B cell (primary cell): ENCODE results near the gene AUTS2. TPM values are rescaled to one million over a fixed set of nuclear protein-coding genes. Genes with fewer than 3 reads are reported as not detected.

Experiments used
- ATAC-seq: fragments of 200-7000 bp; cut with Tn5 transposase; one replicate; pipeline ENCODE4 v1.10.0; 2021; ENCODE audit warnings: low read depth, mild to moderate bottlenecking, moderate number of reproducible peaks, moderate library complexity
- CTCF ChIA-PET: fragments of 350-600 bp; sonication (Branson Sonifier 250); formaldehyde crosslinking; loops from one replicate; lab custom pipeline; 2021; ENCODE audit warnings: antibody characterized with exemption, inconsistent platforms; lab: Charles Lee
- POLR2A ChIA-PET: fragments of 350-600 bp; sonication (Branson Sonifier 250); formaldehyde crosslinking; loops from one replicate; lab custom pipeline; 2021; ENCODE audit warnings: antibody characterized with exemption; lab: Charles Lee
- DNase-seq: peaks from one replicate; pipeline ENCODE4 v3.0.0; 2013
- H2AFZ ChIP-seq: 2 replicates; pipeline ENCODE4 v1.6.1; 2012; ENCODE audit warnings: mild to moderate bottlenecking, low read depth, low read length; ENCODE audit not compliant: insufficient read depth, poor library complexity, severe bottlenecking
- H3K27ac ChIP-seq, 2 donors: 1 replicate in 1 of 2; 2 replicates in 1 of 2; pipeline ENCODE4 v1.5.1; 2012 to 2013; ENCODE audit warnings: low read length in 2 of 2, mild to moderate bottlenecking in 2 of 2, moderate library complexity in 1 of 2
- H3K27me3 ChIP-seq, 4 experiments: fragments of 200-600 bp in 1 of 4; sonication (generic) in 1 of 4; replicated peaks in 1 of 4; 1 replicate in 2 of 4; 2 replicates in 2 of 4; pipeline versions ENCODE4 v1.6.1 to v1.7.0; 2013 to 2016; ENCODE audit warnings: low read length in 3 of 4, mild to moderate bottlenecking in 2 of 4, mixed read lengths in 1 of 4, moderate library complexity in 1 of 4; ENCODE audit not compliant: insufficient read depth in 4 of 4, control insufficient read depth in 3 of 4; ENCODE audit errors: control extremely low read depth in 1 of 4
- H3K36me3 ChIP-seq, 2 experiments: replicated peaks in 1 of 2; 1 replicate in 1 of 2; 2 replicates in 1 of 2; pipeline versions ENCODE4 v1.6.1 to v1.7.1; 2013; ENCODE audit warnings: low read length in 1 of 2; ENCODE audit not compliant: insufficient read depth in 2 of 2, control insufficient read depth in 1 of 2; ENCODE audit errors: control extremely low read depth in 1 of 2, extremely low read depth in 1 of 2
- H3K4me1 ChIP-seq, 2 donors: fragments of 200-600 bp in 1 of 2; sonication (generic) in 1 of 2; 1 replicate in 1 of 2; 2 replicates in 1 of 2; pipeline versions ENCODE4 v1.5.1 to v1.6.1; 2013 to 2017; ENCODE audit warnings: low read length in 2 of 2; ENCODE audit not compliant: control insufficient read depth in 2 of 2, insufficient read depth in 2 of 2
- H3K4me2 ChIP-seq: replicated peaks from 2 replicates; pipeline ENCODE3; 2012; ENCODE audit warnings: mild to moderate bottlenecking, low read depth, low read length; ENCODE audit not compliant: poor library complexity, severe bottlenecking
- H3K4me3 ChIP-seq, 5 experiments: fragments of 200-600 bp in 1 of 5; sonication (generic) in 1 of 5; 1 replicate in 3 of 5; 2 replicates in 2 of 5; pipeline versions ENCODE4 v1.5.1 to v1.7.0; 2011 to 2016; ENCODE audit warnings: low read length in 4 of 5, mild to moderate bottlenecking in 4 of 5, low read depth in 2 of 5, control low read depth in 1 of 5, moderate library complexity in 1 of 5; ENCODE audit not compliant: insufficient read depth in 1 of 5; ENCODE audit errors: control extremely low read depth in 1 of 5, extremely low read depth in 1 of 5
- H3K79me2 ChIP-seq: fragments of 200-600 bp; sonication (generic); one replicate; pipeline ENCODE4 v1.6.0; 2016; ENCODE audit warnings: low read length; ENCODE audit not compliant: control insufficient read depth, insufficient read depth
- H3K9ac ChIP-seq: fragments of 200-600 bp; sonication (generic); 2 replicates; pipeline ENCODE4 v1.6.1; 2017; ENCODE audit warnings: mild to moderate bottlenecking, low read length, moderate library complexity
- H3K9me3 ChIP-seq, 3 donors: one replicate each; pipeline versions ENCODE4 v1.6.1 to v1.7.1; 2013; ENCODE audit warnings: low read length in 2 of 3; ENCODE audit not compliant: control insufficient read depth in 2 of 3, insufficient read depth in 1 of 3; ENCODE audit errors: control extremely low read depth in 1 of 3
- H4K20me1 ChIP-seq: 2 replicates; pipeline ENCODE4 v1.6.0; 2012; ENCODE audit warnings: mild to moderate bottlenecking, low read length; ENCODE audit not compliant: insufficient read depth, control insufficient read depth, poor library complexity, severe bottlenecking
- H3K27ac Mint-ChIP-seq: one replicate; pipeline ENCODE4 v1.8.0; 2021; ENCODE audit warnings: mixed read lengths
- H3K27me3 Mint-ChIP-seq: one replicate; pipeline ENCODE4 v1.8.0; 2021; ENCODE audit warnings: mixed read lengths
- H3K4me1 Mint-ChIP-seq: one replicate; pipeline ENCODE4 v1.8.0; 2021; ENCODE audit warnings: mixed read lengths
- H3K4me3 Mint-ChIP-seq: one replicate; pipeline ENCODE4 v1.8.0; 2021; ENCODE audit warnings: mixed read lengths
- H3K9me3 Mint-ChIP-seq: one replicate; pipeline ENCODE4 v1.8.0; 2022; ENCODE audit warnings: mixed read lengths; ENCODE audit not compliant: insufficient read depth
- EZH2 ChIP-seq: IDR thresholded peaks from 2 replicates; pipeline ENCODE4 v1.6.1; 2012; ENCODE audit warnings: borderline replicate concordance, low read depth, mild to moderate bottlenecking, moderate library complexity, low read length; ENCODE audit not compliant: insufficient read depth, poor library complexity, severe bottlenecking
- WGBS: methylation state at CpG from one replicate; pipeline ENCODE4 v1.1.5; 2013; ENCODE audit warnings: missing lambda C conversion rate; ENCODE audit not compliant: insufficient coverage; 5-methylcytosine and 5-hydroxymethylcytosine counted together
- intact Hi-C: fragments of 100-400 bp; cut with micrococcal nuclease; formaldehyde crosslinking; loops from one replicate; pipeline ENCODE4 v1.10.0; 2022
- polyA plus RNA-seq: library from polyadenylated mRNA; depleted of rRNA; stranded (reverse); fragments of >200 nt; gene quantifications from 2 replicates; pipeline ENCODE4 v1.2.3, GENCODE V29; 2012
- total RNA-seq, 2 donors: library from RNA; stranded (reverse); fragments of 120-200 nt in 1 of 2; gene quantifications; 1 replicate in 1 of 2; 2 replicates in 1 of 2; pipeline versions ENCODE4 v1.2.3 to v1.2.4, GENCODE V29; 2013 to 2022
- TF ChIP-seq, protein P1 (sequence below): fragments of 200-600 bp; IDR thresholded peaks from one replicate; pipeline ENCODE4 v1.8.0; 2022; ENCODE audit warnings: antibody characterized with exemption, mild to moderate bottlenecking

The AUTS2 gene
- total and polyA plus RNA-seq, 2 donors (not counting 1 experiment from before 2014, with no cell fraction given) = 22.3 to 35.0 TPM

DNA sequence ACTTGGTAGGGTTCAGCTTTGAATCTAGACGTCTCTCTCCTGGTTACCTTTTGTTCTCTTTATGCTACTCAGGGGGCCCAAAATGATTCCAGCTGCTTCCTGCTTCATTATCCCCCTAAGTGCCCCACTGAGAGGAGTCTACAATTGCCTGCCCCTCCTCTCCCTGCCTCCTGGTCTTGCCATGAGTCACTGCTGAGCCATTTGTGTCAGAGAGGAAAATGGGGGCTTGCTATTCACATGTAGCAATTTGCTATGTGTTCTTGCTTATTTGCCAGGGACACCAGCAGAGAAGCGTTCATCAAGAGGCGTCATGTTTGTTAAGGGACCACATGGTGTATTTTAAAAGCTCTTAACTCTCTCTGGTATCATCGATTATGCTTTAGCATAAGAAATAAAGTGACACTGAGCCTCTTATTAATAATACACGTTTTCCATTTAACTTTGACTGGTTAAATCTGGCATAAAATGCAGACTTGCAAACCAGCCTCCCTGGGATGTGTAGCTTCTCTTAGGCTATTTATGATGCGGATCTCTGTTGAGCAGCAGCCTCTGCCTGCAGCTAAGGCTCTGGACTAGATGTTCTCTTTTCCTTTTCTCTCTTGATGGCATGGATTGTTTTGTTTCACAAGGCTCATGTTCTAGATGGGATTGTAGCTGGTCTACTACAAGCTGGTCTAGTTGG is 239.3 kb downstream of the AUTS2 start:
- CTCF ChIA-PET = interaction anchor here (2.0 to 5.0 kb wide), 2 partner anchors 12 to 19 kb away, joined by 4 to 27 read pairs; no protein-coding TSS in a partner anchor
- Histone ChIP-seq H3K9me3 (no peaks in the 10 kb centered on the region), H2AFZ (no peak overlapping the region), H3K27me3 (no peaks in the 10 kb centered on the region), H3K36me3 (peaks cover 0 to 4% of the 10 kb centered on the region in 2 experiments), H3K4me2 (no peak overlapping the region), H3K79me2 (peaks cover 49% of the 10 kb centered on the region), H4K20me1 (no peaks in the 10 kb centered on the region), H3K27ac (no peak overlapping the region), H3K9ac (no peak overlapping the region), H3K4me3 (no peak overlapping the region), H3K4me1 (peaks cover 26 to 30% of the 10 kb centered on the region in 2 donors)
- POLR2A ChIA-PET = no interaction called here
- TF ChIP-seq, protein P1, sequence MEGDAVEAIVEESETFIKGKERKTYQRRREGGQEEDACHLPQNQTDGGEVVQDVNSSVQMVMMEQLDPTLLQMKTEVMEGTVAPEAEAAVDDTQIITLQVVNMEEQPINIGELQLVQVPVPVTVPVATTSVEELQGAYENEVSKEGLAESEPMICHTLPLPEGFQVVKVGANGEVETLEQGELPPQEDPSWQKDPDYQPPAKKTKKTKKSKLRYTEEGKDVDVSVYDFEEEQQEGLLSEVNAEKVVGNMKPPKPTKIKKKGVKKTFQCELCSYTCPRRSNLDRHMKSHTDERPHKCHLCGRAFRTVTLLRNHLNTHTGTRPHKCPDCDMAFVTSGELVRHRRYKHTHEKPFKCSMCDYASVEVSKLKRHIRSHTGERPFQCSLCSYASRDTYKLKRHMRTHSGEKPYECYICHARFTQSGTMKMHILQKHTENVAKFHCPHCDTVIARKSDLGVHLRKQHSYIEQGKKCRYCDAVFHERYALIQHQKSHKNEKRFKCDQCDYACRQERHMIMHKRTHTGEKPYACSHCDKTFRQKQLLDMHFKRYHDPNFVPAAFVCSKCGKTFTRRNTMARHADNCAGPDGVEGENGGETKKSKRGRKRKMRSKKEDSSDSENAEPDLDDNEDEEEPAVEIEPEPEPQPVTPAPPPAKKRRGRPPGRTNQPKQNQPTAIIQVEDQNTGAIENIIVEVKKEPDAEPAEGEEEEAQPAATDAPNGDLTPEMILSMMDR = no peak
- TF ChIP-seq EZH2 = no peak
- ATAC-seq (no peak), DNase-seq (no peak)
- intact Hi-C loops = no loop called here
- Mint-ChIP-seq H3K4me1 (peaks cover 38% of the 10 kb centered on the region), H3K27ac (no peak overlapping the region), H3K4me3 (no peak overlapping the region), H3K9me3 (no peaks in the 10 kb centered on the region), H3K27me3 (no peaks in the 10 kb centered on the region)
- WGBS = 75% methylated on average over 4 of the region's 6 CpGs

DNA sequence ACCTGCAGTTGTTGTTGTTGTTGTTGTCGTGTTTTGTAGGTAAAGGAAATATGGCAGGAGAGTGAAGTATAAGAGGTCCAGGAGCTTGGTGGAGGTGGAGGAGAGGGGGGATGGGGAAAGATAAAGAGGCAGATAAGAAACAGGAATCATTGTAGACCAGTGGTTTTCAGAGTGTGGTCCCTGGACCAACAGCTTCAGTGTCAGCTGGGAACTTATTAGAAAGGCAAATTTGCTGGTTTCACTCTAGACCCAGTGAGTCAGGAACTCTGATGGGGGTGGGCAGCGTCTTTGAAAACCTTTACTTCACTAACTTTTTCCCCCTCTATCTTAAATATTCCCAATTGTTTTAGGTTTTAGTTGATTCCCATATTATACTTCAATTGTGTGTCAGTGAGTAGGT is 241.5 kb downstream of the AUTS2 start:
- no peaks in the 10 kb centered on the region for H3K27me3 Mint-ChIP-seq
- Histone ChIP-seq H3K36me3 (no peaks in the 10 kb centered on the region), H3K4me3 (peak overlapping the region in 2 of 5 experiments; percentile 11 to 39), H4K20me1 (no peaks in the 10 kb centered on the region), H3K27ac (peak overlapping the region in 1 of 2 donors; percentile 43), H2AFZ (peak overlapping the region; percentile 8), H3K4me2 (peak overlapping the region; percentile 56), H3K9ac (peak overlapping the region; percentile 30), H3K27me3 (no peaks in the 10 kb centered on the region), H3K79me2 (peaks cover 45% of the 10 kb centered on the region), H3K4me1 (peaks cover 48% of the 10 kb centered on the region in 2 donors), H3K9me3 (no peaks in the 10 kb centered on the region)
- H3K27ac Mint-ChIP-seq = peak overlapping the region; percentile 74
- ChIA-PET POLR2A (interaction anchor here (1.8 kb wide), 1 partner anchor 13 kb away, joined by 5 read pairs; no protein-coding TSS in a partner anchor), CTCF (interaction anchor here (0.9 to 5.0 kb wide), 3 partner anchors 9 to 53 kb away, joined by 3 to 27 read pairs (median 4); no protein-coding TSS in a partner anchor)
- TF ChIP-seq, protein P1 = no peak
- no peak for TF ChIP-seq EZH2
- DNase-seq (no peak), ATAC-seq (peak; percentile 52)
- intact Hi-C loops = loop anchor here (5.0 kb wide), 1 partner anchor 48 kb away; no protein-coding TSS in a partner anchor
- 89% methylated on average over 1 of the region's 2 CpGs for WGBS
- peak overlapping the region; percentile 53 for H3K4me3 Mint-ChIP-seq
- peaks cover 59% of the 10 kb centered on the region for H3K4me1 Mint-ChIP-seq
- H3K9me3 Mint-ChIP-seq = no peaks in the 10 kb centered on the region
